ENCODE data around the gene A2M. TPM values are rescaled to one million over a fixed set of nuclear protein-coding genes. Genes with fewer than 3 reads are reported as not detected.

The A2M gene
- total and polyA plus RNA-seq, 2 of the 13 experiments (the other 11 are each of a cell fraction or from before 2014, with no cell fraction given): 2,807 to 6,551 TPM

DNA sequence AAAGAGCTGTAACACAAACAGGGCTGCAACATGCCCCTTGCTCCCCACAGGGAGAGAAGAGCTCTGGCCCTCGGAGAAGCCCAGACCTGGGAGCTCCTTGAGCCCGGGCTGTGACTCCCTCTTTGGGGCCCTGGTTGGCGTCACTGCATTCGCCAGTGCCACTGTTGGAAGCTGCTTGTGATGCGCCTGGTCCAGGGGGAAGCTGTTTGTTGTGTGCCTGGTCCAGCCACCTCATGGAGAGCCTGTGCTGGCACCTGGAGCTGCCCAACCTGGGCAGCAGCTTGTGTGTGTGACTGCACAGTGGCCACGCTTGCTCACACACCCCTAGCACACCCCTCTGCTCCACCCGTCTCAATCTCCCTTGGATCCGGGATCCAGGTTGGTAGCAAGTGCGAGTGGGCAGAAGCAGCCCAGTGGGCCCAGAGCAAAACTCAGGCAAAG is 49.5 kb downstream of the A2M start:
- H3K4me2 ChIP-seq (ENCODE audit: low read depth, low read length): peak overlapping the region; percentile 89
- FAIRE-seq: no peak
- in situ Hi-C loops (cut with HindIII; ENCODE audit: extremely low pct_ligation_motif_present, low pct_unique_long_range_greater_than_20kb): no loop called here
- TF ChIP-seq WIZ (CRISPR knock-in tag; IDR thresholded peaks at IDR 0.05) (no peak), ZFYVE20 (CRISPR knock-in tag; IDR thresholded peaks at IDR 0.05; ENCODE audit: borderline replicate concordance, low read depth) (no peak), SRSF1 (optimal IDR thresholded peaks at IDR 0.05; ENCODE audit: low read depth, low read length) (peak; percentile 90), ATF7-NPFF (CRISPR knock-in tag; IDR thresholded peaks at IDR 0.05; ENCODE audit: low read depth) (peak; percentile 32; the same call in 1 of the 2 replicates), TOPORS (CRISPR knock-in tag; IDR thresholded peaks at IDR 0.05) (0 out of 2 replicates have a peak, but pooled peaks have one; percentile 40), SP5 (CRISPR knock-in tag; IDR thresholded peaks at IDR 0.05; ENCODE audit: borderline replicate concordance, low read depth) (no peak), ZNF562 (CRISPR knock-in tag; IDR thresholded peaks at IDR 0.05; ENCODE audit: borderline replicate concordance) (peak; percentile 53; the same call in 1 of the 2 replicates), ARNTL (CRISPR knock-in tag; IDR thresholded peaks at IDR 0.05) (no peak), KLF16 (CRISPR knock-in tag; IDR thresholded peaks at IDR 0.05) (0 out of 4 replicates have a peak, but pooled peaks of 1 of the 2 experiments have one; percentile 19), ZNF501 (CRISPR knock-in tag; IDR thresholded peaks at IDR 0.05) (peak; percentile 39; the same call in 1 of the 2 replicates)
- TF ChIP-seq, protein P1, sequence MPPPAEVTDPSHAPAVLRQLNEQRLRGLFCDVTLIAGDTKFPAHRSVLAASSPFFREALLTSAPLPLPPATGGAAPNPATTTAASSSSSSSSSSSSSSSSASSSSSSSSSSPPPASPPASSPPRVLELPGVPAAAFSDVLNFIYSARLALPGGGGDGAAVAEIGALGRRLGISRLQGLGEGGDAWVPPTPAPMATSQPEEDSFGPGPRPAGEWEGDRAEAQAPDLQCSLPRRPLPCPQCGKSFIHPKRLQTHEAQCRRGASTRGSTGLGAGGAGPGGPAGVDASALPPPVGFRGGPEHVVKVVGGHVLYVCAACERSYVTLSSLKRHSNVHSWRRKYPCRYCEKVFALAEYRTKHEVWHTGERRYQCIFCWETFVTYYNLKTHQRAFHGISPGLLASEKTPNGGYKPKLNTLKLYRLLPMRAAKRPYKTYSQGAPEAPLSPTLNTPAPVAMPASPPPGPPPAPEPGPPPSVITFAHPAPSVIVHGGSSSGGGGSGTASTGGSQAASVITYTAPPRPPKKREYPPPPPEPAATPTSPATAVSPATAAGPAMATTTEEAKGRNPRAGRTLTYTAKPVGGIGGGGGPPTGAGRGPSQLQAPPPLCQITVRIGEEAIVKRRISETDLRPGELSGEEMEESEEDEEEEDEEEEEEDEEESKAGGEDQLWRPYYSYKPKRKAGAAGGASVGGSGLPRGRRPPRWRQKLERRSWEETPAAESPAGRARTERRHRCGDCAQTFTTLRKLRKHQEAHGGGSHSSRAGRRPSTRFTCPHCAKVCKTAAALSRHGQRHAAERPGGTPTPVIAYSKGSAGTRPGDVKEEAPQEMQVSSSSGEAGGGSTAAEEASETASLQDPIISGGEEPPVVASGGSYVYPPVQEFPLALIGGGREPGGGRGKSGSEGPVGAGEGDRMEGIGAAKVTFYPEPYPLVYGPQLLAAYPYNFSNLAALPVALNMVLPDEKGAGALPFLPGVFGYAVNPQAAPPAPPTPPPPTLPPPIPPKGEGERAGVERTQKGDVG (CRISPR knock-in tag; IDR thresholded peaks at IDR 0.05; ENCODE audit: borderline replicate concordance): peak; percentile 92; the same call in 1 of the 2 replicates
- TF ChIP-seq, protein P2, sequence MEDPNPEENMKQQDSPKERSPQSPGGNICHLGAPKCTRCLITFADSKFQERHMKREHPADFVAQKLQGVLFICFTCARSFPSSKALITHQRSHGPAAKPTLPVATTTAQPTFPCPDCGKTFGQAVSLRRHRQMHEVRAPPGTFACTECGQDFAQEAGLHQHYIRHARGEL (CRISPR knock-in tag; IDR thresholded peaks at IDR 0.05): no peak
- TF ChIP-seq, protein P3, sequence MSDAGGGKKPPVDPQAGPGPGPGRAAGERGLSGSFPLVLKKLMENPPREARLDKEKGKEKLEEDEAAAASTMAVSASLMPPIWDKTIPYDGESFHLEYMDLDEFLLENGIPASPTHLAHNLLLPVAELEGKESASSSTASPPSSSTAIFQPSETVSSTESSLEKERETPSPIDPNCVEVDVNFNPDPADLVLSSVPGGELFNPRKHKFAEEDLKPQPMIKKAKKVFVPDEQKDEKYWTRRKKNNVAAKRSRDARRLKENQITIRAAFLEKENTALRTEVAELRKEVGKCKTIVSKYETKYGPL (CRISPR knock-in tag; IDR thresholded peaks at IDR 0.05): 0 out of 2 replicates have a peak, but pooled peaks have one; percentile 10
- TF ChIP-seq, protein P4, sequence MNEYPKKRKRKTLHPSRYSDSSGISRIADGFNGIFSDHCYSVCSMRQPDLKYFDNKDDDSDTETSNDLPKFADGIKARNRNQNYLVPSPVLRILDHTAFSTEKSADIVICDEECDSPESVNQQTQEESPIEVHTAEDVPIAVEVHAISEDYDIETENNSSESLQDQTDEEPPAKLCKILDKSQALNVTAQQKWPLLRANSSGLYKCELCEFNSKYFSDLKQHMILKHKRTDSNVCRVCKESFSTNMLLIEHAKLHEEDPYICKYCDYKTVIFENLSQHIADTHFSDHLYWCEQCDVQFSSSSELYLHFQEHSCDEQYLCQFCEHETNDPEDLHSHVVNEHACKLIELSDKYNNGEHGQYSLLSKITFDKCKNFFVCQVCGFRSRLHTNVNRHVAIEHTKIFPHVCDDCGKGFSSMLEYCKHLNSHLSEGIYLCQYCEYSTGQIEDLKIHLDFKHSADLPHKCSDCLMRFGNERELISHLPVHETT (CRISPR knock-in tag; conservative IDR thresholded peaks at IDR 0.05): no peak
- TF ChIP-seq, protein P5, sequence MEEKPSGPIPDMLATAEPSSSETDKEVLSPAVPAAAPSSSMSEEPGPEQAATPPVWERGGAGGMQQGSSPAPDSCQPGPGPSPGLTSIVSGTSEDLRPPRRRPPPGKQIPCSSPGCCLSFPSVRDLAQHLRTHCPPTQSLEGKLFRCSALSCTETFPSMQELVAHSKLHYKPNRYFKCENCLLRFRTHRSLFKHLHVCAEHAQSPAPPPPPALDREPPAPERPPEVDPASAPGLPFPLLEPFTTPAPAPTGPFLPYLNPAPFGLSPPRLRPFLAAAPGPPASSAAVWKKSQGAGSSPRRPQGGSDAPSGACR (CRISPR knock-in tag; IDR thresholded peaks at IDR 0.05): no peak

More for the DNA sequence above, 49.5 kb downstream of the A2M start:
- Histone ChIP-seq H4K20me1 (ENCODE audit: insufficient read depth, low read length) (peaks cover 7% of the 10 kb centered on the region; the same call in 1 of the 2 replicates), H3K27ac (ENCODE audit: extremely low read length, insufficient read depth, low read length) (peak overlapping the region; percentile 79), H3K9me3 (ENCODE audit: low read length) (no peaks in the 10 kb centered on the region), H3K36me3 (replicated peaks in 1 of 2; ENCODE audit: control insufficient read depth in 1 of 2, insufficient read depth in 2 of 2, low read length in 2 of 2) (peaks cover 4 to 35% of the 10 kb centered on the region in 2 experiments), H3K9ac (ENCODE audit: insufficient read depth, low read depth, low read length) (peak overlapping the region; percentile 57; the same call in 1 of the 2 replicates), H3K79me2 (ENCODE audit: insufficient read depth, low read length) (no peaks in the 10 kb centered on the region), H3K4me3 (replicated peaks in 1 of 3; ENCODE audit: insufficient read depth in 1 of 3, low read depth in 2 of 3, low read length in 3 of 3) (peak overlapping the region in 1 of 3 experiments; percentile 90; a peak in 2 of 6 replicates), H3K4me1 (ENCODE audit: insufficient read depth, low read length) (peaks cover 47% of the 10 kb centered on the region), H3K27me3 (ENCODE audit: control insufficient read depth in 1 of 2, insufficient read depth in 2 of 2, low read length in 2 of 2) (no peaks in the 10 kb centered on the region; a peak in 1 of 5 replicates), H2AFZ (ENCODE audit: low read length) (no peak overlapping the region)
- intact Hi-C loops (cut with micrococcal nuclease; ENCODE audit: unreplicated experiment): no loop called here
- DNase-seq (ENCODE audit: low spot score) (no peak), ATAC-seq (peak; percentile 42)
- ChIA-PET CTCF (ENCODE audit: low intra/inter-chr PET ratio, low total read pairs) (no interaction called here), POLR2A (interaction anchor here (0.9 to 4.3 kb wide), 11 partner anchors 9 to 383 kb away, joined by 3 to 56 read pairs (median 4); partner anchors contain the start of genes A2M and M6PR)
- no TSS peak for BruUV-seq (replicated peaks)
- 66% methylated on average over 6 of the region's 9 CpGs for WGBS (ENCODE audit: low lambda C conversion rate)

Measured in HepG2 (cell line).